ENCODE data around the gene NUDC. TPM values are rescaled to one million over a fixed set of nuclear protein-coding genes. Genes with fewer than 3 reads are reported as not detected.

NUDC gene
- total and polyA plus RNA-seq, 2 of the 13 experiments (the other 11 are each of a cell fraction or from before 2014, with no cell fraction given), result 34.7 to 104 TPM

DNA sequence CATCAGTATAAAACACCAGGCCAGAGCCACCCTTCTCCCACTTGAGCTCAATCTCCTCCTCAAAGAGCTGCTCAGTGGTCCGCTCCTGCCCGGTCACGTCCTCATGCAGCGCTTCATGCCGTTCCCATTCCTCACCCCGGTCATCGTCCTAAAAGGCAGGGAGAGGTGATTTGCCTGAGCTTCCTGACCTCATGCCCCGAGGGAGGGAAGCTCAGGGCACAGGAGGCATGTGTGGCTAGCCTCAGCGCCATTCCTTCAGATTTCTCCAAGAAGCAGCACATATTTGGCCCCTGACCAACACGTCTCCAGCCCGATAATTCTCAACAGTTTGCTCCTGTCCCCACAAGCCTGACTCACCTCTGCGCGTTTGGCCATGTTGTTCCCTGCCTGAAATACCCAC lies 27.3 kb upstream of the NUDC start:
- WGBS (ENCODE audit: low lambda C conversion rate), result 97% methylated on average over 13 of the region's 13 CpGs
- Histone ChIP-seq H3K9me3 (ENCODE audit: low read length) (no peaks in the 10 kb centered on the region), H3K4me3 (replicated peaks in 1 of 3; ENCODE audit: insufficient read depth in 1 of 3, low read depth in 2 of 3, low read length in 3 of 3) (no peak overlapping the region), H3K27me3 (ENCODE audit: control insufficient read depth in 1 of 2, insufficient read depth in 2 of 2, low read length in 2 of 2) (no peaks in the 10 kb centered on the region), H2AFZ (ENCODE audit: low read length) (no peak overlapping the region), H3K4me2 (ENCODE audit: low read depth, low read length) (no peak overlapping the region), H3K36me3 (replicated peaks in 1 of 2; ENCODE audit: control insufficient read depth in 1 of 2, insufficient read depth in 2 of 2, low read length in 2 of 2) (peaks cover 24 to 52% of the 10 kb centered on the region in 2 experiments; a peak in 4 of 5 replicates), H3K79me2 (ENCODE audit: insufficient read depth, low read length) (peaks cover 29% of the 10 kb centered on the region), H3K27ac (ENCODE audit: extremely low read length, insufficient read depth, low read length) (no peak overlapping the region), H3K4me1 (ENCODE audit: insufficient read depth, low read length) (peaks cover 25% of the 10 kb centered on the region), H4K20me1 (ENCODE audit: insufficient read depth, low read length) (no peaks in the 10 kb centered on the region), H3K9ac (ENCODE audit: insufficient read depth, low read depth, low read length) (no peak overlapping the region)
- POLR2A ChIA-PET, result interaction anchor here (1.3 to 1.7 kb wide), 2 partner anchors 20 to 102 kb away, joined by 4 read pairs; partner anchors contain the start of gene NR0B2
- in situ Hi-C loops (cut with HindIII; ENCODE audit: extremely low pct_ligation_motif_present, low pct_unique_long_range_greater_than_20kb) (no loop called here), intact Hi-C loops (cut with micrococcal nuclease; ENCODE audit: unreplicated experiment) (no loop called here)
- BruUV-seq (replicated peaks), result no TSS peak
- TF ChIP-seq GZF1 (CRISPR knock-in tag; IDR thresholded peaks at IDR 0.05) (no peak), ZNF660 (CRISPR knock-in tag; IDR thresholded peaks at IDR 0.05; ENCODE audit: borderline replicate concordance, low read depth) (no peak), SALL1 (CRISPR knock-in tag; IDR thresholded peaks at IDR 0.05) (no peak), MEF2D (CRISPR knock-in tag; IDR thresholded peaks at IDR 0.05) (no peak), ZNF34 (CRISPR knock-in tag; IDR thresholded peaks at IDR 0.05; ENCODE audit: borderline replicate concordance) (no peak), GABPB1 (CRISPR knock-in tag; IDR thresholded peaks at IDR 0.05) (no peak), ZNF235 (CRISPR knock-in tag; IDR thresholded peaks at IDR 0.05; ENCODE audit: borderline replicate concordance) (no peak), CBX5 (CRISPR knock-in tag; IDR thresholded peaks at IDR 0.05; ENCODE audit: borderline replicate concordance) (no peak), ZNF75D (CRISPR knock-in tag; IDR thresholded peaks at IDR 0.05; ENCODE audit: borderline replicate concordance) (no peak), CENPT (CRISPR knock-in tag; IDR thresholded peaks at IDR 0.05; ENCODE audit: low read depth) (no peak), HMG20B (CRISPR knock-in tag; conservative IDR thresholded peaks at IDR 0.05) (no peak)
- no peak for FAIRE-seq
- CTCF ChIA-PET (ENCODE audit: low intra/inter-chr PET ratio, low total read pairs), result no interaction called here
- no peak for ATAC-seq
- no peak for DNase-seq (ENCODE audit: low spot score)

Data from HepG2 (cell line).